Fibroblast of skin of right biceps (primary cell): ENCODE results near the gene CEACAM16.
A peak's percentile ranks its signal among the peaks of the same experiment; 100 is the strongest.

Experiments used
- DNase-seq: peaks from one replicate; pipeline ENCODE4 v3.0.0-alpha.2; 2013

CEACAM16 gene

GRCh38 chr19:44726465-44726864, 27.5 kb downstream of the CEACAM16 start:
- no peak for DNase-seq

- no peak for DNase-seq
These were observed 29.2 kb downstream of the CEACAM16 start for GRCh38 chr19:44728178-44728577.

GRCh38 chr19:44729516-44730033, 30.6 kb downstream of the CEACAM16 start:
- DNase-seq: no peak

GRCh38 chr19:44731081-44731480, 32.1 kb downstream of the CEACAM16 start:
- DNase-seq: no peak

GRCh38 chr19:44731622-44732021, 32.7 kb downstream of the CEACAM16 start:
- no peak for DNase-seq

GRCh38 chr19:44732235-44733014, 33.5 kb downstream of the CEACAM16 start:
- DNase-seq: no peak

GRCh38 chr19:44734357-44734756, 35.4 kb downstream of the CEACAM16 start:
- no peak for DNase-seq

GRCh38 chr19:44735011-44735410, 36.1 kb downstream of the CEACAM16 start:
- no peak for DNase-seq

GRCh38 chr19:44737238-44738071, 38.5 kb downstream of the CEACAM16 start:
- DNase-seq: peak; percentile 65

- DNase-seq: no peak
These were observed 39.2 kb downstream of the CEACAM16 start for GRCh38 chr19:44738136-44738535.

GRCh38 chr19:44738603-44739558, 39.9 kb downstream of the CEACAM16 start:
- DNase-seq: no peak

- DNase-seq: no peak
These were observed 41.4 kb downstream of the CEACAM16 start for GRCh38 chr19:44740351-44740824.

GRCh38 chr19:44741258-44741731, 42.3 kb downstream of the CEACAM16 start:
- no peak for DNase-seq

GRCh38 chr19:44741841-44742329, 42.9 kb downstream of the CEACAM16 start:
- DNase-seq: peak; percentile 100

- DNase-seq: no peak
These were observed 43.5 kb downstream of the CEACAM16 start for GRCh38 chr19:44742330-44743061.

- DNase-seq: no peak
These were observed 46.0 kb downstream of the CEACAM16 start for GRCh38 chr19:44744871-44745332.

GRCh38 chr19:44745341-44745831, 46.4 kb downstream of the CEACAM16 start:
- peak; percentile 88 for DNase-seq

- DNase-seq: no peak
These were observed 47.1 kb downstream of the CEACAM16 start for GRCh38 chr19:44745887-44746600.

- DNase-seq: no peak
These were observed 47.6 kb downstream of the CEACAM16 start for GRCh38 chr19:44746616-44746945.

GRCh38 chr19:44746946-44747738, 48.2 kb downstream of the CEACAM16 start:
- DNase-seq: peak; percentile 98
